ENCODE results near the gene SAA4. TPM values are rescaled to one million over a fixed set of nuclear protein-coding genes. Genes with fewer than 3 reads are reported as not detected.

SAA4 gene
- total RNA-seq, 1 experiment from 2014 or later, result not detected

GRCh38 chr11:18221274-18221876 is 15.2 kb downstream of the SAA4 start:
- Histone ChIP-seq H4K20me1 (ENCODE audit: insufficient read depth) (no peaks in the 10 kb centered on the region), H3K9me3 (ENCODE audit: control insufficient read depth in 1 of 2, insufficient read depth in 1 of 2, low read depth in 1 of 2, low read length in 2 of 2) (no peaks in the 10 kb centered on the region), H3K4me3 (replicated peaks in 1 of 2; ENCODE audit: low read depth in 1 of 2, low read length in 2 of 2) (no peak overlapping the region), H3K36me3 (ENCODE audit: control insufficient read depth in 1 of 2, insufficient read depth in 2 of 2, low read length in 2 of 2) (no peaks in the 10 kb centered on the region), H3K4me2 (ENCODE audit: low read length) (no peak overlapping the region), H3K27me3 (ENCODE audit: insufficient read depth, low read length) (no peaks in the 10 kb centered on the region; the same call in 1 of the 2 replicates), H3K79me2 (ENCODE audit: insufficient read depth, low read length) (no peaks in the 10 kb centered on the region), H3K9me2 (ENCODE audit: insufficient read depth) (no peaks in the 10 kb centered on the region), H3K4me1 (ENCODE audit: control insufficient read depth in 1 of 2, insufficient read depth in 2 of 2, low read length in 2 of 2) (no peaks in the 10 kb centered on the region), H2AFZ (ENCODE audit: low read depth, low read length, poor library complexity, severe bottlenecking) (no peak overlapping the region), H3K27ac (ENCODE audit: low read depth, low read length) (no peak overlapping the region), H3K9ac (ENCODE audit: low read length) (no peak overlapping the region)
- no peak for TF ChIP-seq FOSL1 (IDR thresholded peaks at IDR 0.05; ENCODE audit: low read depth)
- no peak for TF ChIP-seq ZFX (IDR thresholded peaks at IDR 0.05)
- DNase-seq (ENCODE audit: low read depth, low spot score) (no peak), ATAC-seq (no peak)
- ChIA-PET CTCF (no interaction called here), RAD21 (ENCODE audit: low non-redundant PET in 1 of 2, low total read pairs in 2 of 2, uncharacterized antibody in 2 of 2, unreplicated experiment in 2 of 2) (no interaction called here), POLR2A (no interaction called here)
- no TSS peak for BruUV-seq (replicated peaks)
- intact Hi-C loops (cut with micrococcal nuclease), result no loop called here

- RAD21 ChIA-PET (ENCODE audit: low non-redundant PET in 1 of 2, low total read pairs in 2 of 2, uncharacterized antibody in 2 of 2, unreplicated experiment in 2 of 2), result no interaction called here
- no peaks in the 10 kb centered on the region for H3K4me1 ChIP-seq (ENCODE audit: control insufficient read depth in 1 of 2, insufficient read depth in 2 of 2, low read length in 2 of 2)
- no peak overlapping the region for H3K9ac ChIP-seq (ENCODE audit: low read length)
- no peaks in the 10 kb centered on the region for H3K9me2 ChIP-seq (ENCODE audit: insufficient read depth)
- H3K4me3 ChIP-seq (replicated peaks in 1 of 2; ENCODE audit: low read depth in 1 of 2, low read length in 2 of 2), result no peak overlapping the region
- BruUV-seq (replicated peaks), result no TSS peak
- H3K9me3 ChIP-seq (ENCODE audit: control insufficient read depth in 1 of 2, insufficient read depth in 1 of 2, low read depth in 1 of 2, low read length in 2 of 2), result no peaks in the 10 kb centered on the region
- H2AFZ ChIP-seq (ENCODE audit: low read depth, low read length, poor library complexity, severe bottlenecking), result no peak overlapping the region
- no peaks in the 10 kb centered on the region for H3K36me3 ChIP-seq (ENCODE audit: control insufficient read depth in 1 of 2, insufficient read depth in 2 of 2, low read length in 2 of 2)
- CTCF ChIA-PET, result no interaction called here
- TF ChIP-seq TCF7L2 (IDR thresholded peaks at IDR 0.05; ENCODE audit: borderline replicate concordance, extremely low read depth, insufficient read depth, insufficient read length), result no peak
- TF ChIP-seq, protein P1, sequence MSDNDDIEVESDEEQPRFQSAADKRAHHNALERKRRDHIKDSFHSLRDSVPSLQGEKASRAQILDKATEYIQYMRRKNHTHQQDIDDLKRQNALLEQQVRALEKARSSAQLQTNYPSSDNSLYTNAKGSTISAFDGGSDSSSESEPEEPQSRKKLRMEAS (IDR thresholded peaks at IDR 0.05), result no peak
- no peak for TF ChIP-seq POLR2A (IDR thresholded peaks at IDR 0.05; ENCODE audit: borderline replicate concordance, extremely low read depth, insufficient read depth, insufficient read length)
- no peak for TF ChIP-seq ZNF274 (IDR thresholded peaks at IDR 0.05; ENCODE audit: low read depth, low read length)
- H3K79me2 ChIP-seq (ENCODE audit: insufficient read depth, low read length), result no peaks in the 10 kb centered on the region
- H3K27ac ChIP-seq (ENCODE audit: low read depth, low read length), result no peak overlapping the region
- POLR2A ChIA-PET, result no interaction called here
- intact Hi-C loops (cut with micrococcal nuclease), result no loop called here
- no peaks in the 10 kb centered on the region for H3K27me3 ChIP-seq (ENCODE audit: insufficient read depth, low read length)
- no peaks in the 10 kb centered on the region for H4K20me1 ChIP-seq (ENCODE audit: insufficient read depth)
- ATAC-seq (no peak), DNase-seq (ENCODE audit: low read depth, low spot score) (no peak)
- H3K4me2 ChIP-seq (ENCODE audit: low read length), result no peak overlapping the region
Observed at GRCh38 chr11:18209058-18209457, 27.5 kb downstream of the SAA4 start.

All from HCT116 (cell line).